Measurements from ENCODE around the gene B3GLCT.

The B3GLCT gene

DNA sequence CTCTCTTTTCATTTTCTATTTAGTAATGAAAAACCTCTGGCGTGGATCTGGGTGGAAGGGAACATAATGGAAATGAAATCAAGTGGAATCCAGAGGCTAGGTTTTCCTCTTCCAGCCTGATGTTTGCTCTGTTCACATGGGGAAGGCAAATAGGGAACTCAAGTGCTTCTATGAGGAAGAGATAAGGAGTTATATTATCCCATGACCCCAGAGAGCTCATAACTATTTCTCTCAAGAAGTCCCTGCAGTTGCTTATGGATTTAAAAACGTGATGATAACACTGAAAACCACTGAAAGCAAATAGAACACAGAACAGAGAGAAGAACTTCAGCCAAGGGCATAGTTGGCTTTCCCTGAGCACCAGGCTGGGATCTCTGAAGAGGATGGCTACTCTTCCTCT, 157.8 kb downstream of the B3GLCT start:
- DNase-seq, result no peak

DNA sequence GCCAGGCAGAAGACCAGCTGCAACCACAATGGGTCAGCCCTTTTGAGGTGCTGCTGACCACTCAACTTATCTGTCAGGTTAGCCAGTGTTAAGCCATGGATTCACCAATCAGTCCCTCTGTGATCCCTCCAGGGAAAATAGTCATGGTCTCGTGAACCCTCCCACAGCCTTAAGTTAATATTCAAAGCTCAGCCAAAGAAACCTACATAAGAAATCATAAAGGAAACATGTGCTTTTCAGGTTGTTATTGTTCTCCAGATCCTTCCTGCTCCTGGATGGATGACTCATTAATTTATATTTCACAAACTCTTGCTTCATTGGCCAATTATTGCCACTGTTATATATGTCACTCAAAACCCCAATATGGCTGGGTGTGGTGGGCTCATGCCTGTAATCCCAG, 161.9 kb downstream of the B3GLCT start:
- DNase-seq, result no peak

- no peak for DNase-seq
Measured at GRCh38 chr13:31365630-31366029, 165.9 kb downstream of the B3GLCT start.

DNA sequence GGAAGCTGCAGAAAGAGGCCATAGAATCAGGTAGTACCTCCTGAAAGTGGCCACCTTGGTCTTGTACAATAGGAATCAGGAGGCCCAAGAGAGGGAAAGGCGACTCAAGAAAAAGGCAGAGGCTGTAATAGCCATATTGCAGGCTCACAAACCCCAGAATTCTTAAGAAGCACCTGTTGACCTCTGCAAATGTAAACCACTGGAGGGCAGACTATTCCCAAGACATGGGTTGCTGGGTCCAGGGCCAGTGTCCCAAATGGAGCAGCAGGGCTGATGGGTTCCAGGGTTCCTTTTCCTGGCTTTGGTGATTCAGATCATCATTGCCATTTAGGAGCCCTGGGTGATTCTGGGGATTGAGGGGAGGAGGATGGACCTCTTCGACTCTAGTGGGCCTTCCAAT, 167.6 kb downstream of the B3GLCT start:
- no peak for DNase-seq

DNA sequence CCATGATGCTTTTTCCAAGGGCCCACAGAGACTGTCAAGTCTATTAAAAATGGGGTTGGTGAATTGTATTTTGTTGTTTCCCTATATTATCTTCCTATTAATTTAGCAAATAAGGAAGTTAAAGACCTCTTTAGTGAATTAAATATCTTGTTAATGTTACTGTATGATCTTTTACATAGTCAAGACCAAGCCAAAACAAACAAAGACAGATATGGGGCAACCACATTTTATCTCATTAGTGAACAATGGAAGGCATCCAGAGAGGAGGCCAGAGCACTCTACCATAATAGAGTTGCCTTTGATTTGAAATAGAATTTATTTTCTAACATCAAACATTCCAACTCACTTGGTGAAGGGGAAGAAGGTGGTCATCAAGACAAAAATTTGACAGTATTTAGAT, 169.4 kb downstream of the B3GLCT start:
- no peak for DNase-seq

GRCh38 chr13:31372454-31372853, 172.7 kb downstream of the B3GLCT start:
- no peak for DNase-seq

DNA sequence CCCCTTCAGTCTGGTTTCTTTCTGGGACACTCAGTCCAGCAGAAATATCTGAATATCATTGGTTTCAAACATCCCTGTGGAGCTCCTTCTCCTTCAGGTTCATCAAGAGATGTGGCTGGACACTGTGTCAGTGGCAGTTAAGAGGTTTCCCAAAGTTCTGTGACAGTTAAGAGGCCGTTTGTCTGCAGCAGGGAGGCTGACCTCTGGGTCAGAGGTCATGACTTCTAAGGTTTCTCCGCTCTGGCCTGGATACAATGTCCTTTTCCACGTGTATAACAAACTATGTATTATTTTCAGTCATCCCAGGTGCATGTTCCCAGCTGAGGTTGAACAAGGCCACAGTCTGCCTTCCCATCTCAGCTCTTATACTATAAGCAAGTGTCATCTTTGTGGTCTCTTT, 174.9 kb downstream of the B3GLCT start:
- no peak for DNase-seq

DNA sequence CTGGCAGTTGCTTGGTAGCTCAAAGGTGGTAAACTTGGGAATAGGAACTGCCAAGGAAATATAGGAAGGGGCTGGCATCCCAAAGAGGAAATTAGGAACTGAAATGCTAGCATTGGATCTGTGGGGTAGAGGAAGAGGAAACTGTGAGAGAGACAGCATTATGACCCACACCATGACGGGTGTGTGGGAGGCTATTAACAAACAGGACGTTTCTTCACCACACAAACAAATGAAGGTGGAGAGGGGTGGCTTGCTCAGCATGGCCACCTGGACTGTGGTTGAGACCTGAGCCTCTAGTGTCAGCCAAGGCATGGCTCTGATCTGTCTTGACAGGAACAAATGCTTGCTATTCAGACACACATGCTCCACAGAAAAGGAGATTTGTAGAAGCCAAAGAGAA, 178.2 kb downstream of the B3GLCT start:
- DNase-seq, result no peak

DNA sequence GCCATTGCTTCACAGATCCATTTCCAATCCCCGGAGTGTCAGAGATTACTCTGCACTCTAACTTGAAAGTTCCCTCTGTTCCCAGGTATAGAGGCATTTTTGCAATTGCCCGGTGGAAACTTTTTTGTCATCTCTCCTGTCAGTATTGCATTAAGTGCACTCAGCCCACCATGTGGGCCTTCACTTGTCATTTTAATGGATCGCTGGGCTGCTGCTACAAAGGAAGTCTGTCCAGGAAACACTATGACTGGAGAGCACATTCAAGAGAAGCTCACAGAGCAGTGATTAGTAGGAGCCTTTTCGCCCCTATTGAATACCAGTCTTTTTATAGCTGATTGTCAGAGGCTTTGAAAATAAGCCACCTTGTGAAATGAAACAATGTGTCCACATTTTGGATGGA, 180.9 kb downstream of the B3GLCT start:
- DNase-seq, result no peak

All from T1000 (cell line).